ENCODE measurements around the gene MISP.

Gene MISP

GRCh38 chr19:746956-747355 is 4.0 kb upstream of the MISP start:
- no peak for DNase-seq (ENCODE audit: low read depth)

- no peak for DNase-seq (ENCODE audit: low read depth)
Measured at GRCh38 chr19:747432-748273, 3.3 kb upstream of the MISP start.

- DNase-seq (ENCODE audit: low read depth): no peak
Measured at GRCh38 chr19:748274-748598, 2.7 kb upstream of the MISP start.

DNA sequence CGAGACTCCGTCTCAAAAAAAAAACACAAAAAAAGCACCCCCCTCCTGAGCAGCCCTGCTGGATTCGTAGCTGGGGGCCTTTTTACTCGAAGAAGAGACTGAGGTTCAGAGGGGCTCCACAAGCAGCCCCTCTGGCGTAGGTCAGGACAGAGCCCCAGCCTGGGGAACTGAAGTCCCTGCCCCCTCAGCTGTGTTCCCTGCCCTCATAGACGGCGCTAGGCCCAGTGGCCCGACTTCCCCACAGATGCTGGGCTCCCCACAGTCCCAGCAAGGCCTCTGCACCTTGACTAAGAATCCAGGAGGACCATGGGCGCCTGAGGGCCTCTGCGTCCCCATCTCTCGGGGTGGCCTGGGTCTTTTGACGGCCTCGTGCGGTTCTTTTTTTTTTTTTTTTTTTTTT is 1.1 kb upstream of the MISP start:
- no peak for DNase-seq (ENCODE audit: low read depth)

DNA sequence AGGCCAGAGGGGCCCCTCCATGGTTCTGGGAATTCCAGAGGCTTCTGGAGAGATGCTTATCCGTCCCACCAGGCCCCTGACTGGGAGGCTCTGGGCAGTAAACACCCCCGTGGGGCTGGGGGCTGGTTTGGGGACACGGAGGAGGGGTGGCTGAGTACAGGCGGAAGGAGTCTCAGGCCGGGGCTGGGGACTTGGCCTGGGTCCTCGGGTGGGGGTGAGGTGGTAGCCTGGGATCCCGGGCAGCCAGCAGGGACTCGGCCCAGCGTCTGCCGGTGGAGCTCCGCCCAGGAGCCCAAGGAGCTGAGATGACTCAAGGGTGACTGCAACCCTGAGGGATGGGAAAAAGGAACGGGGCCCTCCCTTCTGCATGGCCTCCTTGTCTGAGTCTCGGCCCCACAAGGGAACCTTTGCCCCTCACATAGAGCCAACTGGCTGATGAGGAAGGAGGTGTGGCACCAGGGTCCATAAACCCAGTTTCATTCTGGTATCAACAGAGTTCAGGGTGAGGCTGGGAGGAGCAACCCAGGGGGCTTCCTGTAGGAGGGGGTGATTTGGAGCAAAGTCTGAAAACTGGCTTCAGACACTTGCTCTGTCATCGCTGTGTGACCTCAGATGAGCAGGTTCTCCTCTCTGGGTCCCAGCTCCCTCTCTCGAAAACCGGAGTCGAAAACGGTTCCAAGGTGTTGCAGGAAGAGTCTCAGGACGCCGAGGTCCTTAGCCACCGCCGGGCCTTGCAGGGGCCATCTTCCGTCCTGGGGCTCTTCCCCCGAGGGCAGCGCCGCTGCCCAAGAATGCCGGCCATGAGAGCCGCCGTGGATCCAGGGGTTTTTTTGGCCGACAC is 809 bp downstream of the MISP start:
- peak; percentile 91 for DNase-seq (ENCODE audit: low read depth)

DNA sequence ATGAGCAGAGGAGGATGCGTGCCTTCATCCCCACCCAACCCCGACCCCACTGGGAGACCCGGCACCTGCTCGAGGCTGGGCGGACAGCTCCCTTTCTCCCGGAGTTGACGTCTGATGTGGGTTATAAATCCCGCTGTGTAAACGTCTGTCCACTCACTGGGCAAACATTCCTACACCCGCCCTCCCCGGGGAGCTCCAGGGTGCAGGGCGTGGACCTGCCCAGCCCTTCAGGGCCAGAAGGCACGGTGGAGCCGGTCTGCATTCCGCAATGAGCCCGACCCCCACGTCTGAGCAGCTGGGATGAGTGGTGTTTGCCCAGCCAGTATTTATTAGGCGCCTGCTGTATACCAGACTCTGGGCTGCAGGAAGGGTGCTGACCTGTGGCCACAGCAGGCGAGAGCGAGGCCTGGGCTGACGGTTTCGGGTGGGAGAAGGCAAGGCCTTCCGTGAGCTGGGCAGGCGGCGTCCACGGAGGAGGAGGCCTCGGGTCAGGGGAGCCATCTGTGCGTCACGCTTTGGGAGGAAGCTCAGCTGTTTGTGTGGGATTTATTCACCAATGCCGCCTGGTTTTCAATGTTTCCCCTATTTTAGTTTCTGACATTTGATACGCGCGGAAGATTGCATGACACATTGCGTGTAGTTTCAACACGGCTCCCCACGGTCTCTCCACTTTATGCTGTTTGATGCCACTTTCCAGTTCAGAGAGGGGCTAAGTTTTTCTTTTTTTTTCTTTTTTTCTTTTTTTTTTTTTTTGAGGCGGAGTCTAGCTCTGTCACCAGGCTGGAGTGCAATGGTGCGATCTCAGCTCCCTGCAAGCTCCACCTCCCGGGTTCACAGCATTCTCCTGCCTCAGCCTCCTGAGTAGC is 2.0 kb downstream of the MISP start:
- DNase-seq (ENCODE audit: low read depth): peak; percentile 91

DNA sequence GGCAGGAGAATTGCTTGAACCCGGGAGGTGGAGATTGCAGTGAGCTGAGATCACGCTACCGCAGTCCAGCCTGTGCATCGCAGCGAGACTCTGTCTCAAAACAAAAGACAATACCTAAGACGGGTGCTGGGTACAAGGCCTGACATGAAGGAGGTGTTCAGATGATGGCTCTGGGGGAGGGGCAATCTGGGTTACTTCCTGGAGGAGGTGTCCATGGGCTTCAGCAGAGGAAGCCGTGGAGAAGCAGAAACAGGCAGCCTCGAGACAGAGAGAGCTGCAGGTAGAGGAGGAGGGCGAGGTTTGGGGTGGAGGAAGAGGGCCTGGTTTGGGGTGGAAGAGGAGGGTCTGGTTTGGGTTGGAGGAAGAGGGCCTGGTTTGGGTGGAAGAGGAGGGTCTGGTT is 3.6 kb downstream of the MISP start:
- DNase-seq (ENCODE audit: low read depth): no peak

DNA sequence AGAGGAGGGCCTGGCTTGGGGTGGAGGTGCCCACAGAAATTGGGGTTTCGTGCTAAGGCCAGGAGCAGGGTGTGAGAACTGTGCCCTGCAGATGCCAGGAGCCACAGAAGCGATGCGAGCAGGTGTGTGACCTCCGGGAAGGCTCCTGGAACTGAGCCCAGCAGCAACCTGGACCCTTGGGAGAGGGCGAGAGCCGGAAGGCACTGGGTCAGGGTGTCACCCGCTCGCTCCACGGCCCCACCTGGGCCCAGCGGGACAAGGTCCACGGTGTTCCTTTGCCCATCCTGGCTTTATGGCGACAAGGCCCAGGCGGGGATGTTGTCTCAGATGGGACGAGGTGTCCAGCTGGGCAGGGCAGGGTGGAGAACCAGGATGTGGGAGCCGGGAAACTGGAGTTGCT is 4.2 kb downstream of the MISP start:
- no peak for DNase-seq (ENCODE audit: low read depth)

GRCh38 chr19:756236-756635 is 5.3 kb downstream of the MISP start:
- DNase-seq (ENCODE audit: low read depth): peak; percentile 45

GRCh38 chr19:756821-757688 is 6.1 kb downstream of the MISP start:
- DNase-seq (ENCODE audit: low read depth): no peak

GRCh38 chr19:757811-758668 is 7.1 kb downstream of the MISP start:
- no peak for DNase-seq (ENCODE audit: low read depth)

GRCh38 chr19:763181-763580 is 12.3 kb downstream of the MISP start:
- no peak for DNase-seq (ENCODE audit: low read depth)

- DNase-seq (ENCODE audit: low read depth): no peak
Measured at GRCh38 chr19:763869-764268, 13.0 kb downstream of the MISP start.

DNA sequence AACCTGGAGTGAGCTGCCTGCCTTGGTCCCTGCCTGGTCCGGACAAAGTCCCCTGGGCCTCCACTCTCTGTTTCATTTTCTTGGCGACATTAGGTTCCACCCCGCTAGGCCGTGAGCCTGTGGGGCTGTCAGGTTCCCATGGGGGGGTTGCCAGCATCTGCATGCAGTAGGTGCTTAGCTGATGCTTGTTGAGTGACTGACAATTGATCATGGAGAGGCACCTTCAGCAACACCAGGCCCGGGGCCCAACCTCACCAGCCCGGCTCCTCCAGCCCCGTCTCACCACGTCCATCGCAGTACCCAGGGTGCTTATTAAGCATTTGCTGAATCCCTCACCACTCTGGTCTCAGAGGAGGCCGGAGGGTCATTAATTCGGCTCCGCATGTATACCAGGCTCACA is 13.4 kb downstream of the MISP start:
- DNase-seq (ENCODE audit: low read depth): no peak

- no peak for DNase-seq (ENCODE audit: low read depth)
Measured at GRCh38 chr19:765179-765738, 14.3 kb downstream of the MISP start.

- peak; percentile 96 for DNase-seq (ENCODE audit: low read depth)
Measured at GRCh38 chr19:768424-768823, 17.5 kb downstream of the MISP start.

DNA sequence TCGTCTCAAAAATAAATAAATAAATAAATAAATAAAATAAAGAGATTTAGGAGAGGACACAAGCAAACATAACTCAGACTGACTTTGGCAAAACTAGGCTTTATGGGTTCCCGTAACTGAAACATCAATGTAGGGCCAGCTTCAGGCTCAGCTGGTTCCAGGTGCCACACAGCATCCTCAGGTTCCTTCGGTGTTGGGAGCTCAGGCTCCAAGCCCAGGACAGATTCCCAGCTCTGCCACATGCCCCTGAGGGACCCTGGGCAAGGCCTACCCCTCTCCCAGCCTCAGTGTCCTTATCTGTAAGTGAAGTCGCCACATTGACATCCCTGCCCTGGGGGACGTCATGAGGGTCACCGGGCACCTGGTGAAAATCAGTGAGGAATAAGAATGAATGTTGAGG is 18.7 kb downstream of the MISP start:
- DNase-seq (ENCODE audit: low read depth): no peak

- DNase-seq (ENCODE audit: low read depth): peak; percentile 64
Measured at GRCh38 chr19:771332-771785, 20.4 kb downstream of the MISP start.

GRCh38 chr19:772063-772462 is 21.2 kb downstream of the MISP start:
- no peak for DNase-seq (ENCODE audit: low read depth)

All from EH (cell line).